K562 (cell line): Measurements from ENCODE around the gene RPL7A. TPM values are rescaled to one million over a fixed set of nuclear protein-coding genes. Genes with fewer than 3 reads are reported as not detected.

ENCODE experiments used
- CBX1 ChIP-seq: sonication (generic); IDR thresholded peaks from 2 replicates; pipeline ENCODE4 v1.6.1; 2016; ENCODE audit warnings: antibody characterized with exemption, low read depth, mild to moderate bottlenecking
- CC2D1A ChIP-seq: fragments of 450-650 bp; IDR thresholded peaks from 2 replicates; pipeline ENCODE4 v1.6.1; 2017; ENCODE audit warnings: mild to moderate bottlenecking
- HMG20B ChIP-seq: fragments of 250-450 bp; sonication (Bioruptor Pico); IDR thresholded peaks from 2 replicates; pipeline ENCODE4 v1.5.0; 2021; ENCODE audit warnings: mild to moderate bottlenecking
- RREB1 ChIP-seq: fragments of 250-450 bp; sonication (Bioruptor Pico); IDR thresholded peaks from 2 replicates; pipeline ENCODE4 v1.4.0; 2020
- TGIF2 ChIP-seq: sonication (generic); formaldehyde crosslinking; IDR thresholded peaks from 2 replicates; pipeline ENCODE4 v1.8.1; 2022; ENCODE audit warnings: mild to moderate bottlenecking, missing genetic modification reagents, moderate library complexity
- ZBTB8A ChIP-seq: fragments of 450-650 bp; IDR thresholded peaks from 2 replicates; pipeline ENCODE4 v1.6.1; 2018; ENCODE audit warnings: mild to moderate bottlenecking, moderate library complexity; ENCODE audit not compliant: partially characterized antibody
- ZFX ChIP-seq: sonication (generic); formaldehyde crosslinking; IDR thresholded peaks from 2 replicates; pipeline ENCODE4 v1.8.0; 2022; ENCODE audit warnings: mild to moderate bottlenecking, missing genetic modification reagents, moderate library complexity
- polyA plus RNA-seq, 8 experiments: library from polyadenylated mRNA; depleted of rRNA in 4 of 8; stranded (reverse) in 5 of 8; unstranded in 3 of 8; fragments of >200 nt; fragmentation: Nextera tagmentation in 2 of 8; fragmentation: Illumina TruSeq in 1 of 8; extraction: Ambion mirVana in 2 of 8; extraction: Trizol in 1 of 8; gene quantifications; 2 replicates each; pipeline versions ENCODE4 v1.2.1 to v1.2.3, GENCODE V29; 2011 to 2014; ENCODE audit warnings: inconsistent platforms in 1 of 8, missing spikeins in 1 of 8
- total RNA-seq, 7 experiments: library from RNA; depleted of rRNA in 6 of 7; stranded (reverse); fragments of >200 nt in 6 of 7; fragmentation: Illumina TruSeq in 2 of 7; extraction: Trizol in 2 of 7; gene quantifications; 2 replicates each; pipeline versions ENCODE4 v1.2.1 to v1.2.3, GENCODE V29; 2011 to 2021; ENCODE audit warnings: low replicate concordance in 1 of 7
- TF ChIP-seq, protein P1 (sequence below), 2 experiments: fragments of 450-650 bp in 1 of 2; sonication (generic) in 1 of 2; formaldehyde crosslinking in 1 of 2; IDR thresholded peaks; 2 replicates each; pipeline versions ENCODE4 v1.7.1 to v1.9.0; 2016 to 2022; ENCODE audit warnings: inconsistent platforms in 1 of 2, mild to moderate bottlenecking in 1 of 2, missing genetic modification reagents in 1 of 2
- TF ChIP-seq, protein P2 (sequence below): sonication (generic); formaldehyde crosslinking; IDR thresholded peaks from 2 replicates; pipeline ENCODE4 v1.8.0; 2022; ENCODE audit warnings: mild to moderate bottlenecking, missing genetic modification reagents

Gene RPL7A
- total and polyA plus RNA-seq, 9 of the 15 experiments (the other 6 are each of a cell fraction or from before 2014, with no cell fraction given): 1,935 to 3,760 (median 2,652) TPM

GRCh38 chr9:133375724-133376654 is 28.0 kb downstream of the RPL7A start, which contains the start of the genes STKLD1 and SURF4 (continued):
- TF ChIP-seq TGIF2 (CRISPR knock-in tag) (peak; percentile 91; the same call in 1 of the 2 replicates), RREB1 (CRISPR knock-in tag) (no peak), CBX1 (peak; percentile 14; the same call in 1 of the 2 replicates), HMG20B (CRISPR knock-in tag) (no peak), ZFX (CRISPR knock-in tag) (peak; percentile 98), CC2D1A (no peak), ZBTB8A (no peak)
- TF ChIP-seq, protein P1, sequence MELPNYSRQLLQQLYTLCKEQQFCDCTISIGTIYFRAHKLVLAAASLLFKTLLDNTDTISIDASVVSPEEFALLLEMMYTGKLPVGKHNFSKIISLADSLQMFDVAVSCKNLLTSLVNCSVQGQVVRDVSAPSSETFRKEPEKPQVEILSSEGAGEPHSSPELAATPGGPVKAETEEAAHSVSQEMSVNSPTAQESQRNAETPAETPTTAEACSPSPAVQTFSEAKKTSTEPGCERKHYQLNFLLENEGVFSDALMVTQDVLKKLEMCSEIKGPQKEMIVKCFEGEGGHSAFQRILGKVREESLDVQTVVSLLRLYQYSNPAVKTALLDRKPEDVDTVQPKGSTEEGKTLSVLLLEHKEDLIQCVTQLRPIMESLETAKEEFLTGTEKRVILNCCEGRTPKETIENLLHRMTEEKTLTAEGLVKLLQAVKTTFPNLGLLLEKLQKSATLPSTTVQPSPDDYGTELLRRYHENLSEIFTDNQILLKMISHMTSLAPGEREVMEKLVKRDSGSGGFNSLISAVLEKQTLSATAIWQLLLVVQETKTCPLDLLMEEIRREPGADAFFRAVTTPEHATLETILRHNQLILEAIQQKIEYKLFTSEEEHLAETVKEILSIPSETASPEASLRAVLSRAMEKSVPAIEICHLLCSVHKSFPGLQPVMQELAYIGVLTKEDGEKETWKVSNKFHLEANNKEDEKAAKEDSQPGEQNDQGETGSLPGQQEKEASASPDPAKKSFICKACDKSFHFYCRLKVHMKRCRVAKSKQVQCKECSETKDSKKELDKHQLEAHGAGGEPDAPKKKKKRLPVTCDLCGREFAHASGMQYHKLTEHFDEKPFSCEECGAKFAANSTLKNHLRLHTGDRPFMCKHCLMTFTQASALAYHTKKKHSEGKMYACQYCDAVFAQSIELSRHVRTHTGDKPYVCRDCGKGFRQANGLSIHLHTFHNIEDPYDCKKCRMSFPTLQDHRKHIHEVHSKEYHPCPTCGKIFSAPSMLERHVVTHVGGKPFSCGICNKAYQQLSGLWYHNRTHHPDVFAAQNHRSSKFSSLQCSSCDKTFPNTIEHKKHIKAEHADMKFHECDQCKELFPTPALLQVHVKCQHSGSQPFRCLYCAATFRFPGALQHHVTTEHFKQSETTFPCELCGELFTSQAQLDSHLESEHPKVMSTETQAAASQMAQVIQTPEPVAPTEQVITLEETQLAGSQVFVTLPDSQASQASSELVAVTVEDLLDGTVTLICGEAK (IDR thresholded peaks at IDR 0.05): no peak
- TF ChIP-seq, protein P1 (CRISPR knock-in tag; IDR thresholded peaks at IDR 0.05): 0 out of 2 replicates have a peak, but pooled peaks have one; percentile 7
- TF ChIP-seq, protein P2, sequence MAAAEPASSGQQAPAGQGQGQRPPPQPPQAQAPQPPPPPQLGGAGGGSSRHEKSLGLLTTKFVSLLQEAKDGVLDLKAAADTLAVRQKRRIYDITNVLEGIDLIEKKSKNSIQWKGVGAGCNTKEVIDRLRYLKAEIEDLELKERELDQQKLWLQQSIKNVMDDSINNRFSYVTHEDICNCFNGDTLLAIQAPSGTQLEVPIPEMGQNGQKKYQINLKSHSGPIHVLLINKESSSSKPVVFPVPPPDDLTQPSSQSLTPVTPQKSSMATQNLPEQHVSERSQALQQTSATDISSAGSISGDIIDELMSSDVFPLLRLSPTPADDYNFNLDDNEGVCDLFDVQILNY (CRISPR knock-in tag): peak; percentile 73; the same call in 1 of the 2 replicates
